Measurements from ENCODE around the gene PRKCE. TPM values are rescaled to one million over a fixed set of nuclear protein-coding genes. Genes with fewer than 3 reads are reported as not detected.
"Not testable (repeated sequence)": the region's sequence is repeated elsewhere in the genome, so short reads cannot be mapped to it uniquely, and the experiment has no call there.

Gene PRKCE
- total and polyA plus RNA-seq, 3 experiments from 2014 or later: 3.1 to 9.6 (median 7.9) TPM

DNA sequence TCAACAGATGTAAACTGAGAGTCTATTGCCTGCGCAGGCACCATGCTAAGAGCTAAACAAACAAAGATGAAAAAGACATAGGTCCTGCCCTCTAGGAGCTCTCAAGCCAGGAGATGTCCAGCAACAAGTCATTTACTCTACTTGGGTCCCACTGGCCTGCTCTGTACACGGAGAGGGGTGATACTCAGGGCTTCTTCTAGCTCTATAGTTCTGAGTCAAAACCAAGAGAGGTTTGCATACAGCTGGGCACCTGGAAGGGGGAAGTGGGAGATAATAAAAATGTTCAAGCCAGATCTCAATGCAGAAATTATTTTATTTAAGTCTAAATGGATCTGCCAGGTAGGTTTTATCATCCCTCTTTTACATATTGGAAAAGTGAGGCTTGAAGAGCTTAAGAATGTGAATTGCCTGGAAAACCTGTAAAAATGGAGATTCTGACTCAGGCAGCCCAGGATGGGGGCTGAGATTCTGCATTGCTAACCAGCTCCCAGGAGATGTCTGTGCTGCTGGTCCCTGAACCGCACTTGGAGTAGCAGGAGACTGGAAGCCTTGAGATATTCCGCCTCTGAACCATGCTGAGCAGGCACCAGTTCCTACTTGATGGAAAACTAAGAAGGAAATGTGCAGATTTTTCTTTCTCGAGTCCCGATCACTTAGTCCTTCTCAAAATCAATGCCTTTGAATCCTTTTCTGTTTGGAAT lies 201.1 kb downstream of the PRKCE start:
- ChIA-PET POLR2A (no interaction called here), CTCF (no interaction called here)
- H3K4me3 ChIP-seq (ENCODE audit: low read length): no peak overlapping the region
- no peaks in the 10 kb centered on the region for H3K9me3 ChIP-seq (ENCODE audit: low read length)
- no peaks in the 10 kb centered on the region for H3K36me3 ChIP-seq (ENCODE audit: insufficient read depth, low read length)
- no peak overlapping the region for H3K4me3 Mint-ChIP-seq
- DNase-seq: no peak
- H3K9me3 Mint-ChIP-seq: no peaks in the 10 kb centered on the region
- no peaks in the 10 kb centered on the region for H3K27me3 Mint-ChIP-seq
- no peaks in the 10 kb centered on the region for H3K4me1 ChIP-seq (ENCODE audit: insufficient read depth, low read length)
- H3K36me3 Mint-ChIP-seq: peaks cover 0 to 22% (median 13%) of the 10 kb centered on the region in 3 donors
- no peak overlapping the region for H3K27ac ChIP-seq (ENCODE audit: low read depth, low read length)
- peaks cover 0 to 5% (median 0%) of the 10 kb centered on the region in 3 donors for H3K4me1 Mint-ChIP-seq
- no peaks in the 10 kb centered on the region for H3K27me3 ChIP-seq (ENCODE audit: insufficient read depth, low read length, poor library complexity, severe bottlenecking)
- H3K27ac Mint-ChIP-seq: peak overlapping the region in 1 of 8 donors; percentile 17

DNA sequence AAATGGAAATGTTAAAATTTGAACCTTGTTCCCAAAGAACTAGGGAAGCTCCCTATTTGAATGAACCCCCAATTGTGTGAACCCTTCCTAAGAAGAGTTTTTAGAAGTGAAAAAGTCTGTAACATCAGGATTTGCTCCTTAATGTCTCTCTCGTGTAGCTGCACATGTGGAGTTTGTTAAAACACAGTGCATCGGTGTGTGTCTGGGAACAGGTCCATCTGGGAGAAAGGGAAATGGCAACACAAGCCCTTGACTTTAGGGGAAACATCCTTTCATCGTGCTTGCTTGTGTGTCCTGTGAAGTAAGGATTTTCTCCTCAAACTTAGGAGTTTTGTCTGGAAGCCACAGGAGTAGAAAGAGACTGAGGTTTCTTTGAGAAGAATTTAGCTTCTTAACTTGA lies 203.9 kb downstream of the PRKCE start:
- Mint-ChIP-seq H3K4me3 (no peak overlapping the region), H3K4me1 (peaks cover 8 to 11% (median 11%) of the 10 kb centered on the region in 3 donors), H3K27me3 (no peaks in the 10 kb centered on the region), H3K27ac (no peak overlapping the region), H3K36me3 (peaks cover 0 to 12% (median 6%) of the 10 kb centered on the region in 3 donors), H3K9me3 (no peaks in the 10 kb centered on the region)
- H3K27ac ChIP-seq (ENCODE audit: low read depth, low read length): no peak overlapping the region
- no peaks in the 10 kb centered on the region for H3K9me3 ChIP-seq (ENCODE audit: low read length)
- DNase-seq: no peak
- POLR2A ChIA-PET: no interaction called here
- no peaks in the 10 kb centered on the region for H3K36me3 ChIP-seq (ENCODE audit: insufficient read depth, low read length)
- peaks cover 7% of the 10 kb centered on the region for H3K4me1 ChIP-seq (ENCODE audit: insufficient read depth, low read length)
- no peak overlapping the region for H3K4me3 ChIP-seq (ENCODE audit: low read length)
- H3K27me3 ChIP-seq (ENCODE audit: insufficient read depth, low read length, poor library complexity, severe bottlenecking): no peaks in the 10 kb centered on the region
- CTCF ChIA-PET: no interaction called here

DNA sequence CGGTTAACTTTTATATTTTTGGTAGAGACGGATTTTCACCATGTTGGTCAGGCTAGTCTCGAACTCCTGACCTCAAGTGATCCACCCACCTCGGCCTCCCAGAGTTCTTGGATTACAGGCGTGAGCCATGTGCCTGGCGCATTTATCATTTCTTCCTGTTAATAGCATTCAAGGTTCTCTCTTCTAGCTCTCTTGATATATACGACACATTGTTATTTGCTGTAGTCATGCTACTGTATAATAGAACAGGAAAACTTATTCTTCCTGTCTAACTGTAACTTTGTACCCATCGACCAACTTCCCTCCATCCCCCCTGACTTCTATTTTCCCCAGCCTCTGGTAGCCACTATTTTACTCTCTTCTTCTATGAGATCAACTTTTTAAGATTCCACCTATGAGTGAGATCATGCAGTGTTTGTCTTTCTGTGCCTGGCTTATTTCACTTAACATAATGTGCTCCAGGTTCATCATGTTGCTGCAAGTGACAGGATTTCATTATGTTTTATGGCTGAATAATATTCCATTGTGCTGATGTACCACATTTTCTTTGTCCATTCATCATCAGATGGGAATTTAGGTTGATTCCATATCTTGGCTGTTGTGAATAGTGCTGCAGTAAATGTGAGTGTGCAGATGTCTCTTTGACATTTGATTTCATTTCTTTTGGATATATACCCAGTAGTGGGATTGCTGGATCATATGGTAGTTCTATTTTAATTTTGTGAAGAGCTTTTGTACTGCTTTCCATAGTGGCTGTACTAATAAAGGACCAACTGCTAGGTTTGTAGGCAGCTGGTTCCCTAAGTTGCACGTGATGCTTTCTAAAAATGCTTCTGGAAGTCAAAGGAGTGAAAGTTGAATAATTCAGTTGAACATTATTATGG lies 205.2 kb downstream of the PRKCE start:
- H3K27me3 ChIP-seq (ENCODE audit: insufficient read depth, low read length, poor library complexity, severe bottlenecking): no peaks in the 10 kb centered on the region
- H3K36me3 ChIP-seq (ENCODE audit: insufficient read depth, low read length): no peaks in the 10 kb centered on the region
- Mint-ChIP-seq H3K4me3 (no peak overlapping the region), H3K27ac (no peak overlapping the region), H3K27me3 (no peaks in the 10 kb centered on the region), H3K4me1 (peaks cover 17 to 21% (median 19%) of the 10 kb centered on the region in 3 donors), H3K36me3 (peaks cover 0 to 2% (median 0%) of the 10 kb centered on the region in 3 donors), H3K9me3 (no peaks in the 10 kb centered on the region)
- ChIA-PET CTCF (no interaction called here), POLR2A (no interaction called here)
- no peak overlapping the region for H3K4me3 ChIP-seq (ENCODE audit: low read length)
- peaks cover 14% of the 10 kb centered on the region for H3K4me1 ChIP-seq (ENCODE audit: insufficient read depth, low read length)
- DNase-seq: no peak
- H3K9me3 ChIP-seq (ENCODE audit: low read length): no peaks in the 10 kb centered on the region
- no peak overlapping the region for H3K27ac ChIP-seq (ENCODE audit: low read depth, low read length)

DNA sequence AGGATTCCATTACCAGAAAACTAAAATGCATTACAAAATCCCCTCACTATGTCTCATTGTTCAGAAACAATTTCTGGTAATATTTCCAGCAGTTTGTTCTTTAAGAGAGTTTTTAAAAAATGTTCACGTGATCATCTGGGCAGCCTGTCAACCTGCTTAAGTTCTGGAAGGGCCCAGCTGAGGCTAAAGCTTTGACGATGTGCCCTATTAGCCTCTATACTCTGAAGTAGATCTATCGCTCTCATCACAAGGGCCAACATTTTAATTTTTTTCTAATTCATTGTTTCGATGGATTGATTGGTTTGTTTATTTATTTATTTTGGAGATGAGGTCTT lies 205.8 kb downstream of the PRKCE start:
- no peaks in the 10 kb centered on the region for H3K9me3 ChIP-seq (ENCODE audit: low read length)
- H3K4me1 ChIP-seq (ENCODE audit: insufficient read depth, low read length): peaks cover 18% of the 10 kb centered on the region
- Mint-ChIP-seq H3K9me3 (no peaks in the 10 kb centered on the region), H3K27me3 (no peaks in the 10 kb centered on the region), H3K4me3 (no peak overlapping the region), H3K4me1 (peaks cover 18 to 25% (median 22%) of the 10 kb centered on the region in 3 donors), H3K27ac (no peak overlapping the region), H3K36me3 (peaks cover 0 to 3% (median 2%) of the 10 kb centered on the region in 3 donors)
- no peaks in the 10 kb centered on the region for H3K27me3 ChIP-seq (ENCODE audit: insufficient read depth, low read length, poor library complexity, severe bottlenecking)
- no peaks in the 10 kb centered on the region for H3K36me3 ChIP-seq (ENCODE audit: insufficient read depth, low read length)
- no peak overlapping the region for H3K4me3 ChIP-seq (ENCODE audit: low read length)
- H3K27ac ChIP-seq (ENCODE audit: low read depth, low read length): no peak overlapping the region
- CTCF ChIA-PET: no interaction called here
- POLR2A ChIA-PET: no interaction called here
- DNase-seq: no peak

DNA sequence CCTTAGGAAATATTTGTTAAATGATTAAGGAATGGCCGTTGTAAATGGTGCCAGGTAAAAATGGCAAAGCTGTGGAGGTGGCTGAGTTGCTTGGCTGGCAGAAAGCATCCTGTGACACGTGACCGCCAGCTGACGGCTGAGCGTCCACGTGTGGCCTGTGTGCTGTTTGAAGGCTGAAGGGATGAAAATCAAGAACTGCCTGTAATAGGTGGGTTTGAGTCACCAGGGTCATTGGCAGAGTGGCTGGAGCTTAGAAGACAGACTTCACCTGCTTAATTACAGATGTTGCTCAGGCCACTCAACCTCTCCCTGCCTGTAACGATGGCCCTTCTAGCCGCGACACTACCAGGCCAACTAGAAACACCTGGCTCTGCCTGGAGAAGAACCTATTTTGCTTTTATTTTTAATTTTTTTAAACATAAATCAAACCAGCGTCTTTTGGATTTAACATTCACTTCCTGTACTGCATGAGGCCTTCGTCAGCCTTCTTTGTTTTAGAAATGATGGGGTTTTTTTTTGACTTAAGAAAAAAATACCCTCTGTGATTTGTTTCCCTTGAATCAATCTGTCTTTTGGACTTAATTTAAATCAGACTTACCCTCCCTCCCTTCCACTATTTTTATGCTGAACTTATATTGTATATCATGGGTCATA lies 206.5 kb downstream of the PRKCE start:
- no peaks in the 10 kb centered on the region for H3K9me3 ChIP-seq (ENCODE audit: low read length)
- H3K36me3 ChIP-seq (ENCODE audit: insufficient read depth, low read length): no peaks in the 10 kb centered on the region
- no peaks in the 10 kb centered on the region for H3K27me3 ChIP-seq (ENCODE audit: insufficient read depth, low read length, poor library complexity, severe bottlenecking)
- Mint-ChIP-seq H3K4me1 (peaks cover 24 to 29% (median 26%) of the 10 kb centered on the region in 3 donors), H3K27me3 (no peaks in the 10 kb centered on the region), H3K4me3 (no peak overlapping the region), H3K27ac (no peak overlapping the region), H3K36me3 (peaks cover 0 to 4% (median 2%) of the 10 kb centered on the region in 3 donors), H3K9me3 (no peaks in the 10 kb centered on the region)
- H3K27ac ChIP-seq (ENCODE audit: low read depth, low read length): no peak overlapping the region
- peaks cover 26% of the 10 kb centered on the region for H3K4me1 ChIP-seq (ENCODE audit: insufficient read depth, low read length)
- ChIA-PET CTCF (no interaction called here), POLR2A (no interaction called here)
- H3K4me3 ChIP-seq (ENCODE audit: low read length): no peak overlapping the region
- peak in 1 of 5 donors; percentile 37 for DNase-seq

DNA sequence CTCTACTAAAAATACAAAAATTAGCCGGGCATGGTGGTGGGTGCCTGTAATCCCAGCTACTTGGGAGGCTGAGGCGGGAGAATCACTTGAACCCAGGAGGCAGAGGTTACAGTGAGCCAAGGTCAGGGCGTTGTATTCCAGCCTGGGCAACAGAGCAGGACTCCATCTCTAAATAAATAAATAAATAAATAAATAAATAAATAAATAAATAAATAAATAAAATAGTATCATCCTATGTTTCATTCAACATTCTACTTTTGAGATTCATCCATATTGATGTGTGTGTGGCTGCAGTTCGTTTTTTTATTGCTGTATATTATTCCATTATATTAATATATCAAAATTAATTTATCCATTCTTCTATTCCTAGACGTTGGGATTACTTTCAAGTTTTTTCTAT lies 207.4 kb downstream of the PRKCE start:
- H3K27ac Mint-ChIP-seq; H3K36me3 ChIP-seq (ENCODE audit: insufficient read depth, low read length); DNase-seq; POLR2A ChIA-PET; H3K4me3 Mint-ChIP-seq; H3K9me3 ChIP-seq (ENCODE audit: low read length); H3K9me3 Mint-ChIP-seq; CTCF ChIA-PET; H3K4me3 ChIP-seq (ENCODE audit: low read length); H3K27ac ChIP-seq (ENCODE audit: low read depth, low read length); H3K27me3 ChIP-seq (ENCODE audit: insufficient read depth, low read length, poor library complexity, severe bottlenecking); H3K27me3 Mint-ChIP-seq; H3K36me3 Mint-ChIP-seq: not testable (repeated sequence)
- peaks cover 27% of the 10 kb centered on the region for H3K4me1 ChIP-seq (ENCODE audit: insufficient read depth, low read length)
- peaks cover 24 to 30% (median 26%) of the 10 kb centered on the region in 3 donors for H3K4me1 Mint-ChIP-seq

DNA sequence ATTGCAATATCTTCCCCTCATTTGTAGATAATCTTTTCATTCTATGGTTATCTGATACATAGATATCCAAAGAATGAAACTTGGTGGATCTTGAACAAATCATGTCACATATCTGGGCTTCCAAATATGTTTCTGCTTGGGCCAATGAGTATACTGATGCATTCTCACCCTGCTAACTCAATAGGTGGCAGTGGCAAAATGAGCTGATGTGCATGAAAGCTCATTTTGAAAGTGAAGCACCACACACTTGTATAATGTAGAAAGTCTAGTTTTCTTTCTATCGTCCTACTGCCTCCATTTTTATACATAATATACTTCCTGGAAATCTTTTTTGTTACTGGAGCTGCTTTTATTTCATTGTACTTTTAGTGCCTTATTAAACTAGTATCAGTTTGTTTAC lies 208.2 kb downstream of the PRKCE start:
- no peaks in the 10 kb centered on the region for H3K9me3 Mint-ChIP-seq
- H3K27me3 Mint-ChIP-seq: no peaks in the 10 kb centered on the region
- H3K4me1 ChIP-seq (ENCODE audit: insufficient read depth, low read length): peaks cover 27% of the 10 kb centered on the region
- peak overlapping the region in 2 of 7 donors; percentile 5 to 88 for H3K4me3 Mint-ChIP-seq
- H3K36me3 ChIP-seq (ENCODE audit: insufficient read depth, low read length): no peaks in the 10 kb centered on the region
- DNase-seq: no peak
- H3K27me3 ChIP-seq (ENCODE audit: insufficient read depth, low read length, poor library complexity, severe bottlenecking): no peaks in the 10 kb centered on the region
- peak overlapping the region in 1 of 8 donors; percentile 13 for H3K27ac Mint-ChIP-seq
- POLR2A ChIA-PET: no interaction called here
- H3K4me3 ChIP-seq (ENCODE audit: low read length): no peak overlapping the region
- CTCF ChIA-PET: no interaction called here
- no peak overlapping the region for H3K27ac ChIP-seq (ENCODE audit: low read depth, low read length)
- H3K9me3 ChIP-seq (ENCODE audit: low read length): no peaks in the 10 kb centered on the region
- peaks cover 24 to 30% (median 26%) of the 10 kb centered on the region in 3 donors for H3K4me1 Mint-ChIP-seq
- H3K36me3 Mint-ChIP-seq: peaks cover 0 to 4% (median 2%) of the 10 kb centered on the region in 3 donors
